ENCODE results near the gene CT83. TPM values are rescaled to one million over a fixed set of nuclear protein-coding genes. Genes with fewer than 3 reads are reported as not detected.
A peak's percentile ranks its signal among the peaks of the same experiment; 100 is the strongest.

The CT83 gene
- total RNA-seq, 1 donor from 2014 or later = not detected

DNA sequence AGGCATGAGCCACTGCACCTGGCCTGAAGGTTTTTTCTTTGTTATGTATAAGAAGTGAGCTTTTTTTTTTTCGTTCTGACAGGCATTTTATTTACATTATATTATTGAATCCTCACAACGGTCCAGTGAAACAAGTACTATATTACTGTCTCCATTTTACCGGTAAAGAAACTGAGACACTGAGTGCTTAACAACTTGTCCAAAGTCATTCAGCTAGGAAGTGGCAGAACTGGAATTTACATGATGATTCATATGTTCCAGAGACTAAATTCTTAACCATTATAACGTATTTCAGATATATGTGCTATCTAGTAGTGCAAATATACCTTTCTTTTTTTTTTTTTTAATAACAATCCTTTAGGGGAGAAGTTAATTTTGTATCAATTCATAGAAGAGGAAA, 44.8 kb downstream of the CT83 start:
- H2AFZ ChIP-seq (ENCODE audit: low read depth, low read length) = no peak overlapping the region
- no peaks in the 10 kb centered on the region for H4K20me1 ChIP-seq (ENCODE audit: insufficient read depth, low read length)
- no peaks in the 10 kb centered on the region for H3K4me1 ChIP-seq (ENCODE audit: insufficient read depth, low read length)
- H3K9ac ChIP-seq (ENCODE audit: low read length) = no peak overlapping the region
- H3K4me3 Mint-ChIP-seq (ENCODE audit: unreplicated experiment) = no peak overlapping the region
- TF ChIP-seq EZH2 (IDR thresholded peaks at IDR 0.05; ENCODE audit: insufficient read depth, low read length) (no peak), CTCF (IDR thresholded peaks at IDR 0.05; ENCODE audit: insufficient read depth, low read depth, low read length) (no peak)
- no peak overlapping the region for H3K27ac ChIP-seq (ENCODE audit: low read depth, low read length)
- H3K27me3 ChIP-seq (ENCODE audit: insufficient read depth, low read length) = no peaks in the 10 kb centered on the region
- H3K4me1 Mint-ChIP-seq (ENCODE audit: low read depth, unreplicated experiment) = no peaks in the 10 kb centered on the region
- no peaks in the 10 kb centered on the region for H3K36me3 Mint-ChIP-seq (ENCODE audit: low read depth, unreplicated experiment)
- no peak overlapping the region for H3K4me3 ChIP-seq (ENCODE audit: insufficient read depth, low read depth, low read length)
- no peak overlapping the region for H3K4me2 ChIP-seq (ENCODE audit: low read length)
- no peaks in the 10 kb centered on the region for H3K79me2 ChIP-seq (ENCODE audit: insufficient read depth, low read length)
- H3K27me3 Mint-ChIP-seq (ENCODE audit: low read depth, unreplicated experiment) = no peaks in the 10 kb centered on the region
- H3K9me3 ChIP-seq (ENCODE audit: insufficient read depth, low read depth, low read length) = no peaks in the 10 kb centered on the region
- no peak for DNase-seq (ENCODE audit: low read depth)
- H3K27ac Mint-ChIP-seq (ENCODE audit: unreplicated experiment) = no peak overlapping the region
- H3K9me3 Mint-ChIP-seq (ENCODE audit: unreplicated experiment) = no peaks in the 10 kb centered on the region
- no peak for FAIRE-seq
- no peaks in the 10 kb centered on the region for H3K36me3 ChIP-seq (ENCODE audit: insufficient read depth, low read length)

- TF ChIP-seq CTCF (IDR thresholded peaks at IDR 0.05; ENCODE audit: insufficient read depth, low read depth, low read length) (no peak), EZH2 (IDR thresholded peaks at IDR 0.05; ENCODE audit: insufficient read depth, low read length) (no peak)
- no peak overlapping the region for H3K27ac Mint-ChIP-seq (ENCODE audit: unreplicated experiment)
- Histone ChIP-seq H3K4me2 (ENCODE audit: low read length) (no peak overlapping the region), H2AFZ (ENCODE audit: low read depth, low read length) (no peak overlapping the region), H4K20me1 (ENCODE audit: insufficient read depth, low read length) (no peaks in the 10 kb centered on the region), H3K9ac (ENCODE audit: low read length) (no peak overlapping the region), H3K4me1 (ENCODE audit: insufficient read depth, low read length) (no peaks in the 10 kb centered on the region), H3K27me3 (ENCODE audit: insufficient read depth, low read length) (no peaks in the 10 kb centered on the region), H3K9me3 (ENCODE audit: insufficient read depth, low read depth, low read length) (no peaks in the 10 kb centered on the region), H3K79me2 (ENCODE audit: insufficient read depth, low read length) (no peaks in the 10 kb centered on the region), H3K4me3 (ENCODE audit: insufficient read depth, low read depth, low read length) (no peak overlapping the region), H3K36me3 (ENCODE audit: insufficient read depth, low read length) (no peaks in the 10 kb centered on the region), H3K27ac (ENCODE audit: low read depth, low read length) (no peak overlapping the region)
- H3K27me3 Mint-ChIP-seq (ENCODE audit: low read depth, unreplicated experiment) = no peaks in the 10 kb centered on the region
- H3K9me3 Mint-ChIP-seq (ENCODE audit: unreplicated experiment) = no peaks in the 10 kb centered on the region
- no peak for DNase-seq (ENCODE audit: low read depth)
- no peaks in the 10 kb centered on the region for H3K4me1 Mint-ChIP-seq (ENCODE audit: low read depth, unreplicated experiment)
- no peaks in the 10 kb centered on the region for H3K36me3 Mint-ChIP-seq (ENCODE audit: low read depth, unreplicated experiment)
- H3K4me3 Mint-ChIP-seq (ENCODE audit: unreplicated experiment) = no peak overlapping the region
- FAIRE-seq = no peak
Measured at GRCh38 chrX:116417214-116417613, 45.6 kb downstream of the CT83 start.

GRCh38 chrX:116413273-116413672, 49.5 kb downstream of the CT83 start:
- Mint-ChIP-seq H3K36me3 (ENCODE audit: low read depth, unreplicated experiment) (no peaks in the 10 kb centered on the region), H3K27me3 (ENCODE audit: low read depth, unreplicated experiment) (no peaks in the 10 kb centered on the region), H3K4me1 (ENCODE audit: low read depth, unreplicated experiment) (no peaks in the 10 kb centered on the region), H3K4me3 (ENCODE audit: unreplicated experiment) (no peak overlapping the region), H3K9me3 (ENCODE audit: unreplicated experiment) (peaks cover 4% of the 10 kb centered on the region), H3K27ac (ENCODE audit: unreplicated experiment) (no peak overlapping the region)
- H3K79me2 ChIP-seq (ENCODE audit: insufficient read depth, low read length) = no peaks in the 10 kb centered on the region
- DNase-seq (ENCODE audit: low read depth) (no peak), FAIRE-seq (peak; percentile 56)
- no peaks in the 10 kb centered on the region for H3K9me3 ChIP-seq (ENCODE audit: insufficient read depth, low read depth, low read length)
- no peak overlapping the region for H3K4me3 ChIP-seq (ENCODE audit: insufficient read depth, low read depth, low read length)
- H3K9ac ChIP-seq (ENCODE audit: low read length) = no peak overlapping the region
- no peak overlapping the region for H3K27ac ChIP-seq (ENCODE audit: low read depth, low read length)
- no peak overlapping the region for H3K4me2 ChIP-seq (ENCODE audit: low read length)
- H2AFZ ChIP-seq (ENCODE audit: low read depth, low read length) = no peak overlapping the region
- no peaks in the 10 kb centered on the region for H3K36me3 ChIP-seq (ENCODE audit: insufficient read depth, low read length)
- no peaks in the 10 kb centered on the region for H3K4me1 ChIP-seq (ENCODE audit: insufficient read depth, low read length)
- no peaks in the 10 kb centered on the region for H3K27me3 ChIP-seq (ENCODE audit: insufficient read depth, low read length)
- TF ChIP-seq EZH2 (IDR thresholded peaks at IDR 0.05; ENCODE audit: insufficient read depth, low read length) = no peak
- TF ChIP-seq CTCF (IDR thresholded peaks at IDR 0.05; ENCODE audit: insufficient read depth, low read depth, low read length) = no peak
- H4K20me1 ChIP-seq (ENCODE audit: insufficient read depth, low read length) = no peaks in the 10 kb centered on the region

Other genes starting within 250 kb of the CT83 start
- gene SLC6A14, start 26.4 kb downstream of the CT83 start, total RNA-seq = not detected in 2 replicates